D721Med (cell line): ENCODE data around the gene PLOD3.

Source experiments
- DNase-seq: peaks from one replicate; pipeline ENCODE4 v3.0.0; 2011; ENCODE audit warnings: low spot score; ENCODE audit not compliant: insufficient read length
- FAIRE-seq: peaks from 2 replicates; lab custom pipeline; 2011; peaks lifted over from hg19 to GRCh38; lab: Jason Lieb, UNC
- TF ChIP-seq, protein P1 (sequence below): IDR thresholded peaks from 2 replicates; pipeline ENCODE4 v1.5.1; 2012; ENCODE audit warnings: mild to moderate bottlenecking, control low read depth; ENCODE audit not compliant: insufficient read depth; ENCODE audit errors: missing control alignments

The PLOD3 gene

DNA sequence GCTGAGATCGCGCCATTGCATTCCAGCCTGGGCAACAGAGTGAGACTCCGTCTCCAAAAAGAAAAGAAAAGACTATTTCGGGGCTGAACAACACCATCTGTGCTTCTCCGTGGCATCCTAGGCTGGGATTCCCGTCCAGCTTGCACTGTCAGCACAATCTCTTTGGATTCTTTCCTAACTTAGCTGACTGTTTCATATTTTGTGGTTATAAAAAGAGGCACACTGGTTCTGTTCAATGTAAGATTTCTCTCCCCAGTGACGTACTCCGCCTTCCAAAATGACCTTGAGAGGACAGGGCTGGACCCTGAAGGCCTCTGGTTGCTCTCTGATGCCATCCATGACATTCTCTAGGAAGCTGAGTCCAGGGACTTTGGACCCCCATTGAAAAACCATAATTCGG lies 9.3 kb upstream of the PLOD3 start:
- TF ChIP-seq, protein P1, sequence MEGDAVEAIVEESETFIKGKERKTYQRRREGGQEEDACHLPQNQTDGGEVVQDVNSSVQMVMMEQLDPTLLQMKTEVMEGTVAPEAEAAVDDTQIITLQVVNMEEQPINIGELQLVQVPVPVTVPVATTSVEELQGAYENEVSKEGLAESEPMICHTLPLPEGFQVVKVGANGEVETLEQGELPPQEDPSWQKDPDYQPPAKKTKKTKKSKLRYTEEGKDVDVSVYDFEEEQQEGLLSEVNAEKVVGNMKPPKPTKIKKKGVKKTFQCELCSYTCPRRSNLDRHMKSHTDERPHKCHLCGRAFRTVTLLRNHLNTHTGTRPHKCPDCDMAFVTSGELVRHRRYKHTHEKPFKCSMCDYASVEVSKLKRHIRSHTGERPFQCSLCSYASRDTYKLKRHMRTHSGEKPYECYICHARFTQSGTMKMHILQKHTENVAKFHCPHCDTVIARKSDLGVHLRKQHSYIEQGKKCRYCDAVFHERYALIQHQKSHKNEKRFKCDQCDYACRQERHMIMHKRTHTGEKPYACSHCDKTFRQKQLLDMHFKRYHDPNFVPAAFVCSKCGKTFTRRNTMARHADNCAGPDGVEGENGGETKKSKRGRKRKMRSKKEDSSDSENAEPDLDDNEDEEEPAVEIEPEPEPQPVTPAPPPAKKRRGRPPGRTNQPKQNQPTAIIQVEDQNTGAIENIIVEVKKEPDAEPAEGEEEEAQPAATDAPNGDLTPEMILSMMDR = no peak
- FAIRE-seq (no peak), DNase-seq (no peak)

DNA sequence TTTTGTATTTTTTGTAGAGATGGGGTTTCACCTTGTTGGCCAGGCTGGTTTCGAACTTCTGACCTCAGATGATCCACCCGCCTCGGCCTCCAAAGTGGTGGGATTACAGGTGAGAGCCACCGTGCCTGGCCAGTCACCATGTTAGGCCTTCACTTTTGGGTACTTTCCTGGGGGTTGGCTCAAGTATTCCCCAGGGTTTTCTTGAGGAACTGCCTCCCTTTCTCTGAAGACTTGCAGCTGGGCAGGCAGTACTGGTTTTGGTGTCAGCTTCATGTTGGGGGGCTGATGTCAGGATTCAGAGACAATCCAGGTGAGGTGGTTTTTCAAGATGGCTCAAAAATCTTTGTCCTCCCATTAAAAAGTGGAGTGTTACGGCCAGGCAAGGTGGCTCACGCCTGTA lies 8.3 kb upstream of the PLOD3 start:
- no peak for FAIRE-seq
- TF ChIP-seq, protein P1 = no peak
- DNase-seq = no peak

DNA sequence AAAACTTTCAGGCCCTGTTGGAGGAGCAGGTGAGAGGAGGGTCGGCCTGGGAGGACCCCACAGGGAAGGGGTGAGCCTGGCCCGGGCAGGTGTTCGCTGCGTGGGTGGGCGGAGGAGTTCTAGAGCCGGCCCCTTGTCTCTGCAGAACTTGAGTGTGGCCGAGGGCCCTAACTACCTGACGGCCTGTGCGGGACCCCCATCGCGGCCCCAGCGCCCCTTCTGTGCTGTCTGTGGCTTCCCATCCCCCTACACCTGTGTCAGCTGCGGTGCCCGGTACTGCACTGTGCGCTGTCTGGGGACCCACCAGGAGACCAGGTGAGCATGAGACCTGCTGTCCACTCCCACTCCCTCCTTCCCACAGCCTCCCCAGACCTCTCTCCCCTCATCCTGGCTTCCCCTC lies 6.1 kb upstream of the PLOD3 start:
- no peak for DNase-seq
- no peak for FAIRE-seq
- TF ChIP-seq, protein P1 = no peak

DNA sequence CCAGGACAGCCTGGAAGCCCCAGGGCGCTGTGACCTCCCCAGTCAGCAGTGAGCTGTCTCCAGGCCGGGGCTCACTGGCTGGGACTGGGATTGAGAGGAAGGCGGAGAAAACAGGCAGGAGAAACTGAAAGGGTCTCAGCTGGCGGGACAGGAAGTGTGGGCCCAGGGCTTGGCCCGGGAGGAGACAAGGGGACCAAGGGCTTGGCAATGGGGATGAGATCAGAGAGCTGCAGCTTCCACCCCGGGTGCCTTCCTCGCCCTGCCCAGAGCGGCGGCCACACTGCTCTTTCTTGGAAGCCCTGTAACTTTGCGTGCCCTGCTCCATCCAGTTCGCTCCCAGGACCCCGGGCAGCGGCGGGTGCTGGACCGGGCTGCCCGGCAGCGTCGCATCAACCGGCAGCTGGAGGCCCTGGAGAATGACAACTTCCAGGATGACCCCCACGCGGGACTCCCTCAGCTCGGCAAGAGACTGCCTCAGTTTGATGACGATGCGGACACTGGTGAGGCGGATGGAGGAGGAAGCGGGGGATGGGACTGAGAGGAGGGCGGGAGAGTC lies 5.0 kb upstream of the PLOD3 start:
- no peak for FAIRE-seq
- DNase-seq = no peak
- TF ChIP-seq, protein P1 = no peak

DNA sequence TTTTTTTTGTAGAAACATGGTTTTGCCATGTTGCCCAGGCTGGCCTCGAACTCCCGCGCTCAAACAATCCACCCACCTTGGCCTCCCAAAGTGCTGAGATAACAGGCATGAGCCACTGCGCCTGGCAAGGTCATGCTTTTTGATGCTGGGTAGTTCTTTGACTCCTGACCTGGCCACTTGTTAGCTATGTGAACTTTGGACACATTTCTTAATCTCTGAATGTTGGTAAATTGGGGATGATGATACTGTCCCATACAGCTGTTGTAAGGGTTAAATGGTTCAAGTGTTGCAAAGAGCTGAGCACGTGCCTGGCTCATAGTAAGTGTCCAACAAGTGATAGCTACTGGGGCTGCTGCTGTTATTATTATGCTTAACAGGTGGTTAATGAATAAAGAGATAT lies 2.9 kb upstream of the PLOD3 start:
- DNase-seq (no peak), FAIRE-seq (no peak)

DNA sequence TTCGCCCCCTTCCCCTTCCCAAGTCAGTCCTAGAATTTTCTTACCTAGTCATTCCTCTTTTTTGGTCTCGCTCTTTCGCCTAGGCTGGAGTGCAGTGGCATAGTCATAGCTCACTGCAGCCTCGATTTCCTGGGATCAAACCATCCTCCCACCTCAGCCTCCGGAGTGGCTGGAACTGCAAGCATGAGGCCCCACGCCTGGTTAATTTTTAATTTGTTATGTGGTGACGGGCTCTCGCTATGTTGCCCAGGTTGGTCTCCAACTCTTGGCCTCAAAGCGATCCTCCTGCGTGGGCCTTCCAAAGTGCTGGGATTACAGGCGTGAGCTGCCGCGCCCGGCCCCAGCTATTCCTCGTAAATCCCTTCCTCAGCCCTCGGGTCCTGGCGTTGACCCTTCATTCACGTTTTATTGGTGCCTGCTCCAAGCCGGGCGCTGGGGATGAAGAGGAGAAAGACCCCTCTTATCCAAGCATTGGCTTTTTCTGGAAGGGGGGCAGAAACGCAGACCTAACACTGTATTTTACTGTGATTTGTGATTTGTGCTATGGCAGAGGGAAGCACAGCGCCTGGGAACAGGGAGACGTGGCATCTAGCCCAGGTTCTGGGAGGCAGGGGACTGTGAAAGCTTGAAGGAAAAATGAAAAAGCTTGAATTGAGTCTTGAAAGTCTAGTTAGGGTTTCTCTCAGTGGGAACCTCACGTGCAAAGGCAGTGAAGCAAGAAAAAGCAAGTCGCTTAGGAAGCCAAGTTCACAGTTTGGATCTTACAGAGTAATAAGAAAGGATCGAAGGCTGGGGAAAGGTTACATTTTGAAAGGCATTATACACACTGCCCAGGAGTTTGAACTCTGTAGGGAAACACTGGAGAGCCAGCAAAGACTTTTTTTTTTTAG lies 1.1 kb upstream of the PLOD3 start:
- DNase-seq (no peak), FAIRE-seq (no peak)
- TF ChIP-seq, protein P1 = no peak

More for the DNA sequence above, 2.9 kb upstream of the PLOD3 start:
- TF ChIP-seq, protein P1 = no peak
